Esophagus muscularis mucosa (tissue), 3 donors: ENCODE results near the gene POP7.
"Not testable (repeated sequence)": the region's sequence is repeated elsewhere in the genome, so short reads cannot be mapped to it uniquely, and the experiment has no call there.

ENCODE experiments used
- POLR2A ChIP-seq: fragments of 450-650 bp; IDR thresholded peaks from one replicate; pipeline ENCODE4 v1.6.1; 2017; ENCODE audit warnings: antibody characterized with exemption, moderate library complexity, mild to moderate bottlenecking, low read depth
- POLR2AphosphoS5 ChIP-seq, 2 donors: sonication (generic); formaldehyde crosslinking; IDR thresholded peaks; one replicate each; pipeline ENCODE4 v1.6.1; 2017; ENCODE audit warnings: antibody characterized with exemption in 2 of 2
- TF ChIP-seq, protein P1 (sequence below), 3 experiments: fragments of 200-600 bp in 2 of 3; fragments of 450-650 bp in 1 of 3; sonication (generic) in 2 of 3; IDR thresholded peaks; one replicate each; pipeline ENCODE4 v1.5.1; 2017 to 2019; ENCODE audit warnings: antibody characterized with exemption in 3 of 3, mild to moderate bottlenecking in 2 of 3, moderate library complexity in 1 of 3

DNA sequence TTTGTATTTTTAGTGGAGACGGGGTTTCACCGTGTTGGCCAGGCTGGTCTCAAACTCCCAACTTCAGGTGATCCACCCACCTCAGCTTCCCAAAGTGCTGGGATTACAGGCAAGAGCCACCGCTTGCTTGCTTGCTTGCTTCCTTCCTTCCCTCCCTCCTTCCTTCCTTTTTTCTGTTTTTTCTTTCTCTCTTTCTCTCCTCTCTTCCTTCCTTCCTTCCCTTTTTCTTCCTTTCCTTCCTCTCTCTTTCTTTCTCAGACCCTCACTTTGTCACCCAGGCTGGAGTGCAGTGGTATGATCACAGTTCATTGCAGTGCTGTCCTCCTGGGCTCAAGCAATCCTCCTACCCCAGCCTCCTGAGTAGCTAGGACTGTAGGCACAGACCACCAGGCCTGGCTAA, 4.8 kb upstream of the POP7 start:
- not testable (repeated sequence) for TF ChIP-seq POLR2A; POLR2AphosphoS5 (IDR thresholded peaks at IDR 0.05)
- TF ChIP-seq, protein P1, sequence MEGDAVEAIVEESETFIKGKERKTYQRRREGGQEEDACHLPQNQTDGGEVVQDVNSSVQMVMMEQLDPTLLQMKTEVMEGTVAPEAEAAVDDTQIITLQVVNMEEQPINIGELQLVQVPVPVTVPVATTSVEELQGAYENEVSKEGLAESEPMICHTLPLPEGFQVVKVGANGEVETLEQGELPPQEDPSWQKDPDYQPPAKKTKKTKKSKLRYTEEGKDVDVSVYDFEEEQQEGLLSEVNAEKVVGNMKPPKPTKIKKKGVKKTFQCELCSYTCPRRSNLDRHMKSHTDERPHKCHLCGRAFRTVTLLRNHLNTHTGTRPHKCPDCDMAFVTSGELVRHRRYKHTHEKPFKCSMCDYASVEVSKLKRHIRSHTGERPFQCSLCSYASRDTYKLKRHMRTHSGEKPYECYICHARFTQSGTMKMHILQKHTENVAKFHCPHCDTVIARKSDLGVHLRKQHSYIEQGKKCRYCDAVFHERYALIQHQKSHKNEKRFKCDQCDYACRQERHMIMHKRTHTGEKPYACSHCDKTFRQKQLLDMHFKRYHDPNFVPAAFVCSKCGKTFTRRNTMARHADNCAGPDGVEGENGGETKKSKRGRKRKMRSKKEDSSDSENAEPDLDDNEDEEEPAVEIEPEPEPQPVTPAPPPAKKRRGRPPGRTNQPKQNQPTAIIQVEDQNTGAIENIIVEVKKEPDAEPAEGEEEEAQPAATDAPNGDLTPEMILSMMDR (IDR thresholded peaks at IDR 0.05): not testable (repeated sequence)
